ENCODE measurements around the gene KY. TPM values are rescaled to one million over a fixed set of nuclear protein-coding genes. Genes with fewer than 3 reads are reported as not detected.

The KY gene
- total RNA-seq, 2 donors from 2014 or later, result not detected

DNA sequence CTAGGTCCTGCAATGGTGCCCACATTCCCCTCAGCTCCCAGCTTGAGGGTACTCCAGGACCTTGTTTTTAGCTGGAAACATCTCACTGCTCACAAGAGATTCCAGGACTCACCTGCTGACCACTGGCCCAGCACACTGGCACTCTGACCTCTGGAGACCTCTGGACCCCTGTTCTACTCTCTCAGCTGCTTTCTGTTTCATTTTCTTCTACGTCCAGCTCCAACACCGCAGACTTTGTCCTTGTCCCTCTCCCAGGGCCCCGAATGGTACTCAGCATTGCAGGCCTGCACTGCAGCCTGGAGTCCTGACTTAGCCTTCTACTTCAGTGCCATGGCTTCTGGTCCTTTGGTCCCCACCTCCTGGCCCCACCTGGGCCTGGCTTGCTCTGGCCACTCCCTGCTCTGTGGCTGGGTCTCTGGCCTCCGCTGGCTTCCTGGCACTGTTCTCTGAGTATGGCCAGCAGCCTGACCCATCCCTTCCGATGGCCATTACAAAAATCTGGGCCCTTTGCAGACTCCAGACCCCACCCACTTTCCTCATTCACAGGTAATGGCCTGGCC, 27.9 kb downstream of the KY start:
- Mint-ChIP-seq H3K36me3 (ENCODE audit: low read depth) (no peaks in the 10 kb centered on the region), H3K4me3 (no peak overlapping the region), H3K9me3 (no peaks in the 10 kb centered on the region), H3K27ac (no peak overlapping the region), H3K4me1 (no peaks in the 10 kb centered on the region), H3K27me3 (ENCODE audit: insufficient read depth) (peaks cover 6% of the 10 kb centered on the region)
- Histone ChIP-seq H3K27ac (ENCODE audit: low read depth, low read length) (no peak overlapping the region), H3K9ac (ENCODE audit: extremely low read depth, low read length, poor library complexity, severe bottlenecking) (no peak overlapping the region), H3K9me3 (ENCODE audit: control insufficient read depth, low read length) (no peaks in the 10 kb centered on the region), H3K36me3 (ENCODE audit: control insufficient read depth, insufficient read depth, low read length) (no peaks in the 10 kb centered on the region), H3K27me3 (ENCODE audit: control insufficient read depth, insufficient read depth, low read length, poor library complexity, severe bottlenecking) (no peaks in the 10 kb centered on the region), H3K4me1 (ENCODE audit: control insufficient read depth, insufficient read depth, low read length) (no peaks in the 10 kb centered on the region), H3K4me3 (ENCODE audit: low read length) (no peak overlapping the region)
- TF ChIP-seq, protein P1, sequence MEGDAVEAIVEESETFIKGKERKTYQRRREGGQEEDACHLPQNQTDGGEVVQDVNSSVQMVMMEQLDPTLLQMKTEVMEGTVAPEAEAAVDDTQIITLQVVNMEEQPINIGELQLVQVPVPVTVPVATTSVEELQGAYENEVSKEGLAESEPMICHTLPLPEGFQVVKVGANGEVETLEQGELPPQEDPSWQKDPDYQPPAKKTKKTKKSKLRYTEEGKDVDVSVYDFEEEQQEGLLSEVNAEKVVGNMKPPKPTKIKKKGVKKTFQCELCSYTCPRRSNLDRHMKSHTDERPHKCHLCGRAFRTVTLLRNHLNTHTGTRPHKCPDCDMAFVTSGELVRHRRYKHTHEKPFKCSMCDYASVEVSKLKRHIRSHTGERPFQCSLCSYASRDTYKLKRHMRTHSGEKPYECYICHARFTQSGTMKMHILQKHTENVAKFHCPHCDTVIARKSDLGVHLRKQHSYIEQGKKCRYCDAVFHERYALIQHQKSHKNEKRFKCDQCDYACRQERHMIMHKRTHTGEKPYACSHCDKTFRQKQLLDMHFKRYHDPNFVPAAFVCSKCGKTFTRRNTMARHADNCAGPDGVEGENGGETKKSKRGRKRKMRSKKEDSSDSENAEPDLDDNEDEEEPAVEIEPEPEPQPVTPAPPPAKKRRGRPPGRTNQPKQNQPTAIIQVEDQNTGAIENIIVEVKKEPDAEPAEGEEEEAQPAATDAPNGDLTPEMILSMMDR (conservative IDR thresholded peaks at IDR 0.05), result no peak
- WGBS, 2 experiments (ENCODE audit: insufficient coverage in 1 of 2, insufficient read length in 1 of 2), result 77 to 94% methylated on average over 2 to 5 of the region's 5 CpGs
- DNase-seq, result peak; percentile 23

DNA sequence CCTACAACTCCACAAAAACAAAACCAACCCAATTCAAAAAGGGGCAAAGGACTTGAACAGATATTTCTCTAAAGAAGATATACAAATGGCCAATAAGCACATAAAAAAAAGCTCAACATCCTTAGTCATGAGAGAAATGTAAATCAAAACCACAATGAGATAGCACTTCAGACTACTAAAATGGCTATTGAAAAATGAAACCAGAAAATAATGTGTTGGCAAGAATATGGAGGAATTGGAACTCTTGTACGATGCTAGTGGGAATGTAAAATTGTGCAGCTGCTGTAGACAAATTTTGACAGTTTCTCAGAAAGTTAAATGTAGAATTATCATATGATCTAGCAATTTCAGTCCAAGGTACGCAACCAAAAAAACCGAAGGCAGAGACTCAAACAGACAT, 29.0 kb downstream of the KY start:
- Histone ChIP-seq H3K9me3 (ENCODE audit: control insufficient read depth, low read length) (no peaks in the 10 kb centered on the region), H3K9ac (ENCODE audit: extremely low read depth, low read length, poor library complexity, severe bottlenecking) (no peak overlapping the region), H3K36me3 (ENCODE audit: control insufficient read depth, insufficient read depth, low read length) (no peaks in the 10 kb centered on the region), H3K4me1 (ENCODE audit: control insufficient read depth, insufficient read depth, low read length) (no peaks in the 10 kb centered on the region), H3K27ac (ENCODE audit: low read depth, low read length) (no peak overlapping the region), H3K27me3 (ENCODE audit: control insufficient read depth, insufficient read depth, low read length, poor library complexity, severe bottlenecking) (no peaks in the 10 kb centered on the region), H3K4me3 (ENCODE audit: low read length) (no peak overlapping the region)
- peaks cover 6% of the 10 kb centered on the region for H3K27me3 Mint-ChIP-seq (ENCODE audit: insufficient read depth)
- no peak overlapping the region for H3K4me3 Mint-ChIP-seq
- WGBS, 2 experiments (ENCODE audit: insufficient coverage in 1 of 2, insufficient read length in 1 of 2), result 94 to 97% methylated on average over 3 of the region's 3 CpGs
- DNase-seq, result no peak
- no peaks in the 10 kb centered on the region for H3K36me3 Mint-ChIP-seq (ENCODE audit: low read depth)
- no peaks in the 10 kb centered on the region for H3K4me1 Mint-ChIP-seq
- TF ChIP-seq, protein P1 (conservative IDR thresholded peaks at IDR 0.05), result no peak
- H3K27ac Mint-ChIP-seq, result no peak overlapping the region
- no peaks in the 10 kb centered on the region for H3K9me3 Mint-ChIP-seq

DNA sequence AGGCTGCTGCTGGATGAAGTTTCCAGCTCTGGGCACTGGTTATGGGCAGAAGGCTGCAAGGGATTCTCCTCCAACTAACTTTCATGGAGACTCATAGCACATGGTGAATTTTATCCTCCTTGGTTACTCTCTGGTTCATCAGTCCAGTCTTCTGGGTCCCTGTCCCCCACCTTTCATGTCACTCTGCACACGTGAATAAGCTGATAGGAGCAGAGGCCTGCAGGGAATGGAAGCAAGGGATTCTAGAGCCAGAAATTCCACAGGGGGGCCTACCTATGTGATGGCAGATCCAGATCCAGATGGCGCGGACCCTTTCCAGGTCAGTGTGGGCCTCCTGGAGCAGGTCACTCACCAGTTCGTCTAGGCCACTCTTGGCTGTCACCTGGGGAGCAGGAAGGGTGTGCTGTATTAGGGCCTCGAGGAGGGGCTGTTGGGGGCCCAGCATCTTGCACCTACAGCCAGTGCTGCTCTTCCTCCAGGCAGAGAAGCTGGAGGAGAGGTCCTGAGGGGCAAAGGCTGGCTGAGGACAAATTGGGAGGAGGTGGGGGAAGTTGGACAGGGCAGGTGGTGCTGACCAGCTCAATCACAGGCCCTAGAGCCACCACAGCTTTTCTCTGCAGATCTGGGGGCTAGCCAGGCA, 30.2 kb downstream of the KY start:
- no peaks in the 10 kb centered on the region for H3K27me3 ChIP-seq (ENCODE audit: control insufficient read depth, insufficient read depth, low read length, poor library complexity, severe bottlenecking)
- Mint-ChIP-seq H3K4me1 (no peaks in the 10 kb centered on the region), H3K27me3 (ENCODE audit: insufficient read depth) (peaks cover 6% of the 10 kb centered on the region), H3K9me3 (no peaks in the 10 kb centered on the region), H3K4me3 (no peak overlapping the region), H3K27ac (no peak overlapping the region), H3K36me3 (ENCODE audit: low read depth) (no peaks in the 10 kb centered on the region)
- no peak overlapping the region for H3K9ac ChIP-seq (ENCODE audit: extremely low read depth, low read length, poor library complexity, severe bottlenecking)
- H3K4me1 ChIP-seq (ENCODE audit: control insufficient read depth, insufficient read depth, low read length), result no peaks in the 10 kb centered on the region
- DNase-seq, result peak; percentile 15
- H3K4me3 ChIP-seq (ENCODE audit: low read length), result no peak overlapping the region
- no peaks in the 10 kb centered on the region for H3K36me3 ChIP-seq (ENCODE audit: control insufficient read depth, insufficient read depth, low read length)
- TF ChIP-seq, protein P1 (conservative IDR thresholded peaks at IDR 0.05), result no peak
- WGBS, 2 experiments (ENCODE audit: insufficient coverage in 1 of 2, insufficient read length in 1 of 2), result 87 to 96% methylated on average over 5 of the region's 5 CpGs
- no peak overlapping the region for H3K27ac ChIP-seq (ENCODE audit: low read depth, low read length)
- H3K9me3 ChIP-seq (ENCODE audit: control insufficient read depth, low read length), result no peaks in the 10 kb centered on the region

Measured in endodermal cell (in vitro differentiated cells).